ENCODE data around the gene TRABD2B. TPM values are rescaled to one million over a fixed set of nuclear protein-coding genes. Genes with fewer than 3 reads are reported as not detected.

The TRABD2B gene
- total and polyA plus RNA-seq, 2 of the 13 experiments (the other 11 are each of a cell fraction or from before 2014, with no cell fraction given): 0.04 TPM; not detected in 1

GRCh38 chr1:47819574-47819888 is 177.7 kb downstream of the TRABD2B start (continued):
- no peak for TF ChIP-seq HNRNPUL1 (IDR thresholded peaks at IDR 0.05; ENCODE audit: low read depth, low read length)

GRCh38 chr1:47818682-47819573 is 178.3 kb downstream of the TRABD2B start:
- no peaks in the 10 kb centered on the region for H3K79me2 ChIP-seq (ENCODE audit: insufficient read depth, low read length)
- H3K36me3 ChIP-seq (replicated peaks in 1 of 2; ENCODE audit: control insufficient read depth in 1 of 2, insufficient read depth in 2 of 2, low read length in 2 of 2): no peaks in the 10 kb centered on the region
- intact Hi-C loops (cut with micrococcal nuclease; ENCODE audit: unreplicated experiment): no loop called here
- no peaks in the 10 kb centered on the region; a peak in 1 of 5 replicates for H3K27me3 ChIP-seq (ENCODE audit: control insufficient read depth in 1 of 2, insufficient read depth in 2 of 2, low read length in 2 of 2)
- no peak overlapping the region for H2AFZ ChIP-seq (ENCODE audit: low read length)
- H3K4me1 ChIP-seq (ENCODE audit: insufficient read depth, low read length): peaks cover 98% of the 10 kb centered on the region
- no peak overlapping the region for H3K9ac ChIP-seq (ENCODE audit: insufficient read depth, low read depth, low read length)
- peak overlapping the region; percentile 59 for H3K4me2 ChIP-seq (ENCODE audit: low read depth, low read length)
- ATAC-seq (peak; percentile 12; the same call in 2 of the 3 replicates), DNase-seq (ENCODE audit: low spot score) (no peak), FAIRE-seq (no peak)
- 84% methylated on average over 19 of the region's 20 CpGs for WGBS (ENCODE audit: low lambda C conversion rate)
- in situ Hi-C loops (cut with HindIII; ENCODE audit: extremely low pct_ligation_motif_present, low pct_unique_long_range_greater_than_20kb): no loop called here
- no peak overlapping the region for H3K4me3 ChIP-seq (replicated peaks in 1 of 3; ENCODE audit: insufficient read depth in 1 of 3, low read depth in 2 of 3, low read length in 3 of 3)
- no peaks in the 10 kb centered on the region for H4K20me1 ChIP-seq (ENCODE audit: insufficient read depth, low read length)
- POLR2A ChIA-PET: no interaction called here
- H3K9me3 ChIP-seq (ENCODE audit: low read length): no peaks in the 10 kb centered on the region
- no TSS peak for BruUV-seq (replicated peaks)
- peak overlapping the region; percentile 54 for H3K27ac ChIP-seq (ENCODE audit: extremely low read length, insufficient read depth, low read length)
- CTCF ChIA-PET (ENCODE audit: low intra/inter-chr PET ratio, low total read pairs): no interaction called here
- TF ChIP-seq ZNF280B (CRISPR knock-in tag; IDR thresholded peaks at IDR 0.05; ENCODE audit: borderline replicate concordance) (0 out of 2 replicates have a peak, but pooled peaks have one; percentile 44), NRL (CRISPR knock-in tag; IDR thresholded peaks at IDR 0.05; ENCODE audit: borderline replicate concordance) (0 out of 2 replicates have a peak, but pooled peaks have one; percentile 88), ZNF20 (CRISPR knock-in tag; IDR thresholded peaks at IDR 0.05) (no peak), ZNF709 (CRISPR knock-in tag; IDR thresholded peaks at IDR 0.05) (0 out of 2 replicates have a peak, but pooled peaks have one; percentile 29), GLI4 (CRISPR knock-in tag; IDR thresholded peaks at IDR 0.05; ENCODE audit: borderline replicate concordance) (0 out of 2 replicates have a peak, but pooled peaks have one; percentile 5), ZNF501 (CRISPR knock-in tag; IDR thresholded peaks at IDR 0.05) (peak; percentile 54), ZNF337 (CRISPR knock-in tag; IDR thresholded peaks at IDR 0.05; ENCODE audit: borderline replicate concordance, low read depth) (0 out of 2 replicates have a peak, but pooled peaks have one; percentile 18), ZNF280D (CRISPR knock-in tag; IDR thresholded peaks at IDR 0.05) (no peak), ZNF670 (CRISPR knock-in tag; IDR thresholded peaks at IDR 0.05; ENCODE audit: borderline replicate concordance) (no peak), DNMT3B (CRISPR knock-in tag; conservative IDR thresholded peaks at IDR 0.05) (no peak), ZNF781 (CRISPR knock-in tag; IDR thresholded peaks at IDR 0.05; ENCODE audit: borderline replicate concordance, not compliant biosample characterization) (no peak)
- TF ChIP-seq, protein P1, sequence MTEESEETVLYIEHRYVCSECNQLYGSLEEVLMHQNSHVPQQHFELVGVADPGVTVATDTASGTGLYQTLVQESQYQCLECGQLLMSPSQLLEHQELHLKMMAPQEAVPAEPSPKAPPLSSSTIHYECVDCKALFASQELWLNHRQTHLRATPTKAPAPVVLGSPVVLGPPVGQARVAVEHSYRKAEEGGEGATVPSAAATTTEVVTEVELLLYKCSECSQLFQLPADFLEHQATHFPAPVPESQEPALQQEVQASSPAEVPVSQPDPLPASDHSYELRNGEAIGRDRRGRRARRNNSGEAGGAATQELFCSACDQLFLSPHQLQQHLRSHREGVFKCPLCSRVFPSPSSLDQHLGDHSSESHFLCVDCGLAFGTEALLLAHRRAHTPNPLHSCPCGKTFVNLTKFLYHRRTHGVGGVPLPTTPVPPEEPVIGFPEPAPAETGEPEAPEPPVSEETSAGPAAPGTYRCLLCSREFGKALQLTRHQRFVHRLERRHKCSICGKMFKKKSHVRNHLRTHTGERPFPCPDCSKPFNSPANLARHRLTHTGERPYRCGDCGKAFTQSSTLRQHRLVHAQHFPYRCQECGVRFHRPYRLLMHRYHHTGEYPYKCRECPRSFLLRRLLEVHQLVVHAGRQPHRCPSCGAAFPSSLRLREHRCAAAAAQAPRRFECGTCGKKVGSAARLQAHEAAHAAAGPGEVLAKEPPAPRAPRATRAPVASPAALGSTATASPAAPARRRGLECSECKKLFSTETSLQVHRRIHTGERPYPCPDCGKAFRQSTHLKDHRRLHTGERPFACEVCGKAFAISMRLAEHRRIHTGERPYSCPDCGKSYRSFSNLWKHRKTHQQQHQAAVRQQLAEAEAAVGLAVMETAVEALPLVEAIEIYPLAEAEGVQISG (CRISPR knock-in tag; IDR thresholded peaks at IDR 0.05): peak; percentile 19; the same call in 1 of the 2 replicates
